BE2C (cell line): ENCODE data around the gene KASH5. TPM values are rescaled to one million over a fixed set of nuclear protein-coding genes. Genes with fewer than 3 reads are reported as not detected.

Experiments
- DNase-seq: peaks from one replicate; pipeline ENCODE4 v3.0.0-alpha.2; 2020
- H3K27me3 ChIP-seq: fragments of 250-450 bp; sonication (Bioruptor Pico); 2 replicates; pipeline ENCODE4 v1.5.1; 2020; ENCODE audit warnings: mild to moderate bottlenecking
- H3K36me3 ChIP-seq: fragments of 250-450 bp; sonication (Bioruptor Pico); 2 replicates; pipeline ENCODE4 v1.5.1; 2020; ENCODE audit warnings: mild to moderate bottlenecking
- H3K4me1 ChIP-seq: fragments of 250-450 bp; sonication (Bioruptor Pico); 2 replicates; pipeline ENCODE4 v1.5.1; 2020
- H3K4me3 ChIP-seq: 2 replicates; pipeline ENCODE4 v1.5.1; 2011; ENCODE audit warnings: low read depth, low read length
- H3K9me3 ChIP-seq: fragments of 250-450 bp; sonication (Bioruptor Pico); 2 replicates; pipeline ENCODE4 v1.5.1; 2020
- polyA plus RNA-seq: library from polyadenylated mRNA; unstranded; fragments of >200 nt; gene quantifications from one replicate; pipeline ENCODE4 v1.2.1, GENCODE V29; 2012; ENCODE audit warnings: low read depth, missing spikeins; ENCODE audit not compliant: insufficient read length, insufficient read depth
- TF ChIP-seq, protein P1 (sequence below): IDR thresholded peaks from 2 replicates; pipeline ENCODE4 v1.5.1; 2012; ENCODE audit warnings: mild to moderate bottlenecking, low read depth, low read length

KASH5 gene, protein sequence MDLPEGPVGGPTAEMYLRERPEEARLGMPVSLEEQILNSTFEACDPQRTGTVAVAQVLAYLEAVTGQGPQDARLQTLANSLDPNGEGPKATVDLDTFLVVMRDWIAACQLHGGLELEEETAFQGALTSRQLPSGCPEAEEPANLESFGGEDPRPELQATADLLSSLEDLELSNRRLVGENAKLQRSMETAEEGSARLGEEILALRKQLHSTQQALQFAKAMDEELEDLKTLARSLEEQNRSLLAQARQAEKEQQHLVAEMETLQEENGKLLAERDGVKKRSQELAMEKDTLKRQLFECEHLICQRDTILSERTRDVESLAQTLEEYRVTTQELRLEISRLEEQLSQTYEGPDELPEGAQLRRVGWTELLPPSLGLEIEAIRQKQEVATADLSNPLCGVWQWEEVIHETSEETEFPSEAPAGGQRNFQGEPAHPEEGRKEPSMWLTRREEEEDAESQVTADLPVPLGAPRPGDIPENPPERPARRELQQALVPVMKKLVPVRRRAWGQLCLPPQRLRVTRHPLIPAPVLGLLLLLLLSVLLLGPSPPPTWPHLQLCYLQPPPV
- not detected for polyA plus RNA-seq

DNA sequence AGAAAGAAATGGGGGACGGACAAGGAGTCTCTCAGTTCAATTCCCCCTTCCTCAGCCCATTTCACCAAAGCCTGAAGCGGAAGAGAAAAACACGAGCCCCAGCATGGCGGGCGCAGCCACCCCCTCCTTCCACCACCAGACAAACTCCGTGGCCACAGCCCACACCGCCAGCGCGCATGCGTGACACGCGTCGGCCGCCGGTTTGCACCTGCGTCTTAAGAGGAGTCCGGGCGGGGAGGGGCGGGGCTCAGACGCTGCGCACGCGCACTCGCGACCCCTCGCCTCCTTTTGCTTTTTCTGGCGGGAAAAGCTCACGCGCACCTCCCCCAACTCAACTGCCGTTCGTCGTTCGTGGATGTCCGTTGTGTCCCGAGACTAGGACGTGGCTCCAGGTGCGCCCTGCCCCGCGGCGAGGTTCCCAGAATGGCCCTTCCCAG lies at the start of gene KASH5:
TSS of gene KASH5 (plus strand) at position 314 of the 437 bp plus-strand sequence. CDS start 2,635 bp downstream, outside the sequence.
- Histone ChIP-seq H3K4me3 (no peak within 1 kb of the TSS), H3K4me1 (no peaks in the 10 kb centered on the region), H3K36me3 (no peaks in the 10 kb centered on the region), H3K27me3 (peaks cover 19% of the 10 kb centered on the region), H3K9me3 (no peaks in the 10 kb centered on the region)
- DNase-seq = peak; percentile 55
- TF ChIP-seq, protein P1, sequence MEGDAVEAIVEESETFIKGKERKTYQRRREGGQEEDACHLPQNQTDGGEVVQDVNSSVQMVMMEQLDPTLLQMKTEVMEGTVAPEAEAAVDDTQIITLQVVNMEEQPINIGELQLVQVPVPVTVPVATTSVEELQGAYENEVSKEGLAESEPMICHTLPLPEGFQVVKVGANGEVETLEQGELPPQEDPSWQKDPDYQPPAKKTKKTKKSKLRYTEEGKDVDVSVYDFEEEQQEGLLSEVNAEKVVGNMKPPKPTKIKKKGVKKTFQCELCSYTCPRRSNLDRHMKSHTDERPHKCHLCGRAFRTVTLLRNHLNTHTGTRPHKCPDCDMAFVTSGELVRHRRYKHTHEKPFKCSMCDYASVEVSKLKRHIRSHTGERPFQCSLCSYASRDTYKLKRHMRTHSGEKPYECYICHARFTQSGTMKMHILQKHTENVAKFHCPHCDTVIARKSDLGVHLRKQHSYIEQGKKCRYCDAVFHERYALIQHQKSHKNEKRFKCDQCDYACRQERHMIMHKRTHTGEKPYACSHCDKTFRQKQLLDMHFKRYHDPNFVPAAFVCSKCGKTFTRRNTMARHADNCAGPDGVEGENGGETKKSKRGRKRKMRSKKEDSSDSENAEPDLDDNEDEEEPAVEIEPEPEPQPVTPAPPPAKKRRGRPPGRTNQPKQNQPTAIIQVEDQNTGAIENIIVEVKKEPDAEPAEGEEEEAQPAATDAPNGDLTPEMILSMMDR = no peak

DNA sequence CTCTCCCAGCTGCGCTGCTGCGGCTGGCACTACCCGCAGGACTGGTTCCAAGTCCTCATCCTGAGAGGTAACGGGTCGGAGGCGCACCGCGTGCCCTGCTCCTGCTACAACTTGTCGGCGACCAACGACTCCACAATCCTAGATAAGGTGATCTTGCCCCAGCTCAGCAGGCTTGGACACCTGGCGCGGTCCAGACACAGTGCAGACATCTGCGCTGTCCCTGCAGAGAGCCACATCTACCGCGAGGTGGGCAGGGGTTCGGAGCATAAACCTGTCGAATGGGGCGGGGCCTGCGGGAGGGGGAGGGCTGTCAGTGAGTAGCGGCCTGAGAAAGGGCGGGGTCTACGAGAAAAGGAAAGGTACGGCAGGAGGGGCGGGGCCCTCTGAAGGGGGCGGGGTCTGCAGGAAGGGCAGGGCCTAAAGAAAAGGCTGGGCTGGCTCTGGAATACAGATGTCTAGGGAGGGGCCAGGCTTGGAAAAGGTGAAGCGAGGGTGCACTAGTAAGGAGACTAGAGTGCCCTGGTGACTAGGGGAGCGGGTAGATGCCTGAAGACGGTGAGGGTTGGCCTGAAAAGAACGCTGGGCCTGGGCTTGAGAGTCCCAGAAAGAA lies 49.3 kb upstream of the KASH5 start:
- DNase-seq = peak; percentile 41
- H3K4me1 ChIP-seq = no peaks in the 10 kb centered on the region; the same call in 1 of the 2 replicates
- H3K36me3 ChIP-seq = no peaks in the 10 kb centered on the region
- no peaks in the 10 kb centered on the region for H3K27me3 ChIP-seq
- no peaks in the 10 kb centered on the region; the same call in 1 of the 2 replicates for H3K9me3 ChIP-seq
- TF ChIP-seq, protein P1 = no peak
- H3K4me3 ChIP-seq = no peak overlapping the region

DNA sequence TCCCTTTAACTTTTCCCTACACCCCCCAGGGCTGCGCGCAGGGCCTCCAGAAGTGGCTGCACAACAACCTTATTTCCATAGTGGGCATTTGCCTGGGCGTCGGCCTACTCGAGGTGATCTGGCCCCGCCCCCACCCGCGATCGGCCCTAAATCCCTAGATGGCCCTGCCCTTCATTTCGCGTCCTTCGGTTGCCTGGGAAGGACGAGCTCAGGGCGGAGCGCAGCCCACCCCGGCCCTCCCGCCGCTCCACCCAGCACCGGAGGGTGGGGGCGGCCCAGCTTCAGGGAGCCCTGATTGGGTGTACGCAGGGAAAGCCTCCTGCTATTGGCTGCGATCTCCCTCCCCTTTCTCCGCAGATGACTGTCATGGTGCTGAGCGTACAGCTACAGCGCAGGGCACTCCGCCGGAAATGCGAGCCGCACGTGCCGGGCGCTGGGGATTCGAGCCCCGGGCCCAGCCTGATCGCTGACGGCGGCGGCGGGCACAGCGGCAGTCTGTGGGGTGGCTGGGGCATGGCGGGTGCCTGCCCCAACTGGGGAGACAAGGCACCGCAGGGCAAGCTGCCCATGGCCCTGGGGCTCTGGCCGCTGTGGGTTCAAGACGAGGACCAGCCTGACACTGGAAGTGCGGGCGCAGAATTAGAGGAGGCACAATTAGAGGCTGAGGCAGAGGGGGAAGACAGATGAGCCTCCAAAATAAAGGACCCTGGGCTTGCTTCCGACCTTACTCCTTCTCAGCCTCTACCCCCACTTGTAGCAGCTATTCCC lies 48.6 kb upstream of the KASH5 start:
- Histone ChIP-seq H3K36me3 (no peaks in the 10 kb centered on the region), H3K4me1 (no peaks in the 10 kb centered on the region; the same call in 1 of the 2 replicates), H3K27me3 (no peaks in the 10 kb centered on the region), H3K4me3 (no peak overlapping the region), H3K9me3 (no peaks in the 10 kb centered on the region; the same call in 1 of the 2 replicates)
- DNase-seq = peak; percentile 65
- TF ChIP-seq, protein P1 = no peak

DNA sequence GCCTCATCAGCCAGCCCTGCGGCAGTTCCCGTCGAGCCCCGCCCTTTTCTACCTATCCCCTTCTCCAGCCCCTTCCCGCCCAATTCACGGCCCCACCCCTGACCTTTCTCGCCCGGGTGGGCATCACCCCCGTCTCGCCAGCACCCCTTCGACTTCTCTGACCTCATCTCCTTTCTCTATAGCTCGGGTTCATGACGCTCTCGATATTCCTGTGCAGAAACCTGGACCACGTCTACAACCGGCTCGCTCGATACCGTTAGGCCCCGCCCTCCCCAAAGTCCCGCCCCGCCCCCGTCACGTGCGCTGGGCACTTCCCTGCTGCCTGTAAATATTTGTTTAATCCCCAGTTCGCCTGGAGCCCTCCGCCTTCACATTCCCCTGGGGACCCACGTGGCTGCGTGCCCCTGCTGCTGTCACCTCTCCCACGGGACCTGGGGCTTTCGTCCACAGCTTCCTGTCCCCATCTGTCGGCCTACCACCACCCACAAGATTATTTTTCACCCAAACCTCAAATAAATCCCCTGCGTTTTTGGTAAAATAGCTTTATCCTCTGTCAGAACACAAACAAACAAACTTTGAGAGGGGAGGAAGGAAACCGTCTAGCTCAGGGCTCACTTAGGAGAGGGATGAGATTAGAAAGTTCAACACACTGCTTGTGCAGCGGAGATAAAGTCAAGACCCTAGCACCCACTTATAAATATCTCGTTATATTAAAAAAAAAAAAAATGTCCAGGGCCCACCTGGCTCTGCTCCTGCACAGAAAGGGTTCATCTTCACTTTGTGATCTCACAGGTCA lies 47.8 kb upstream of the KASH5 start:
- Histone ChIP-seq H3K9me3 (no peaks in the 10 kb centered on the region; the same call in 1 of the 2 replicates), H3K36me3 (no peaks in the 10 kb centered on the region), H3K4me1 (no peaks in the 10 kb centered on the region; the same call in 1 of the 2 replicates), H3K4me3 (no peak overlapping the region), H3K27me3 (no peaks in the 10 kb centered on the region)
- TF ChIP-seq, protein P1 = no peak
- peak; percentile 76 for DNase-seq
